ENCODE measurements around the gene ENPP5. TPM values are rescaled to one million over a fixed set of nuclear protein-coding genes. Genes with fewer than 3 reads are reported as not detected.
"Not testable (repeated sequence)": the region's sequence is repeated elsewhere in the genome, so short reads cannot be mapped to it uniquely, and the experiment has no call there.

ENPP5 gene
- total RNA-seq, 2 donors from 2014 or later = 0.16 to 0.52 TPM

DNA sequence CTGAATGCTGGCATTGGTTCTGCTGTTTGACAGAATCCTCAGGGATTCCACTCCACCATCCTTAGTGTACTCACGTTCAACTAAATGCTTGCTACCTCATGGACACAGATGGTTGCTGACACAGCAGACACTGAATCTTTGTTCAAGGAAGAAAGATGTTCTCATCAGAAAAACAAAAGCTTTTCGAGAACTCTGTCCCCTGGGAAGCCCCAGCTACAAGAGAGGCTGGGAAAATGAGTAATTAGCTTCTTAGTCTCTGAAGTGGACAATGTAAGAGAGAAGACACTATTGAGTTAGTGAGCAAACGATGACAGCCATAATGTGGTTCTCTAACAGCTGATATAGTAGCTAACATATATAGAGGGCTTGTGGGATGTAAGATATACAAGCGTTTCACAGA, 30.9 kb upstream of the ENPP5 start:
- no peaks in the 10 kb centered on the region for H3K9me3 ChIP-seq (ENCODE audit: control insufficient read depth, low read length, poor library complexity, severe bottlenecking)
- no peaks in the 10 kb centered on the region for H3K36me3 Mint-ChIP-seq (ENCODE audit: low read depth)
- H3K27ac Mint-ChIP-seq = no peak overlapping the region
- ATAC-seq (no peak), DNase-seq (no peak)
- no peak overlapping the region for H3K4me3 Mint-ChIP-seq
- no peaks in the 10 kb centered on the region for H3K4me1 Mint-ChIP-seq
- H3K27me3 Mint-ChIP-seq = peaks cover 33% of the 10 kb centered on the region

- DNase-seq (no peak), ATAC-seq (no peak)
- Mint-ChIP-seq H3K4me1 (no peaks in the 10 kb centered on the region), H3K36me3 (ENCODE audit: low read depth) (no peaks in the 10 kb centered on the region), H3K4me3 (no peak overlapping the region), H3K27me3 (peaks cover 30% of the 10 kb centered on the region), H3K27ac (no peak overlapping the region)
- H3K9me3 ChIP-seq (ENCODE audit: control insufficient read depth, low read length, poor library complexity, severe bottlenecking) = no peaks in the 10 kb centered on the region
Measured at GRCh38 chr6:46199387-46199786, 28.6 kb upstream of the ENPP5 start.

DNA sequence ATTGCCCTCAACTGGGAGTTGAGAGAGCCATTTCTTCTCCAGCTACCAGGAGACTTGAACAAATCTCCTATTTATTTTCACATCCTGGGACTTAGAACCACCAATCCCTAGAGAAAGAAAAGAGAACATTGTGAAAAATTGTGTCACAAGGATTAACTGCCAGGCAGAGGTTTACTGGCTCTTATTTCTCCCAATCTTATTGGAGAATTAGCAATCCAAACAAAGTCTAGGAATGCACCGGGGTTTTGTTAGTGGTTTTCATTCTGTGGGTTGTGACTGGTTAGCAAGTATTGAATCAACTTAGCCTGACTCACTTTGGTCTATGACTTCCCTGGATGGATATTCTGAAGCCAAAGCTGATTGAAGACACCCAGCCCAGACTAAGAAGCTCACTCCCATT, 21.2 kb upstream of the ENPP5 start:
- ATAC-seq (no peak), DNase-seq (no peak)
- H3K36me3 Mint-ChIP-seq (ENCODE audit: low read depth) = peaks cover 2% of the 10 kb centered on the region
- H3K27ac Mint-ChIP-seq = no peak overlapping the region
- no peaks in the 10 kb centered on the region for H3K4me1 Mint-ChIP-seq
- no peaks in the 10 kb centered on the region for H3K9me3 ChIP-seq (ENCODE audit: control insufficient read depth, low read length, poor library complexity, severe bottlenecking)
- peaks cover 14% of the 10 kb centered on the region for H3K27me3 Mint-ChIP-seq
- no peak overlapping the region for H3K4me3 Mint-ChIP-seq

- DNase-seq (no peak), ATAC-seq (no peak)
- H3K27me3 Mint-ChIP-seq = peaks cover 24% of the 10 kb centered on the region
- no peak overlapping the region for H3K27ac Mint-ChIP-seq
- H3K4me1 Mint-ChIP-seq = no peaks in the 10 kb centered on the region
- no peaks in the 10 kb centered on the region for H3K9me3 ChIP-seq (ENCODE audit: control insufficient read depth, low read length, poor library complexity, severe bottlenecking)
- H3K4me3 Mint-ChIP-seq = no peak overlapping the region
- H3K36me3 Mint-ChIP-seq (ENCODE audit: low read depth) = peaks cover 2% of the 10 kb centered on the region
Measured at GRCh38 chr6:46190889-46191288, 20.1 kb upstream of the ENPP5 start.

GRCh38 chr6:46189726-46190125, 18.9 kb upstream of the ENPP5 start:
- H3K27ac Mint-ChIP-seq = no peak overlapping the region
- no peak for ATAC-seq
- peaks cover 29% of the 10 kb centered on the region for H3K27me3 Mint-ChIP-seq
- no peak overlapping the region for H3K4me3 Mint-ChIP-seq
- H3K9me3 ChIP-seq (ENCODE audit: control insufficient read depth, low read length, poor library complexity, severe bottlenecking) = no peaks in the 10 kb centered on the region
- no peak for DNase-seq
- H3K36me3 Mint-ChIP-seq (ENCODE audit: low read depth) = peaks cover 2% of the 10 kb centered on the region
- no peaks in the 10 kb centered on the region for H3K4me1 Mint-ChIP-seq

- H3K27ac Mint-ChIP-seq = no peak overlapping the region
- no peaks in the 10 kb centered on the region for H3K9me3 ChIP-seq (ENCODE audit: control insufficient read depth, low read length, poor library complexity, severe bottlenecking)
- no peaks in the 10 kb centered on the region for H3K4me1 Mint-ChIP-seq
- DNase-seq (no peak), ATAC-seq (no peak)
- no peaks in the 10 kb centered on the region for H3K36me3 Mint-ChIP-seq (ENCODE audit: low read depth)
- H3K27me3 Mint-ChIP-seq = peaks cover 47% of the 10 kb centered on the region
- no peak overlapping the region for H3K4me3 Mint-ChIP-seq
Measured at GRCh38 chr6:46186583-46186982, 15.8 kb upstream of the ENPP5 start.

DNA sequence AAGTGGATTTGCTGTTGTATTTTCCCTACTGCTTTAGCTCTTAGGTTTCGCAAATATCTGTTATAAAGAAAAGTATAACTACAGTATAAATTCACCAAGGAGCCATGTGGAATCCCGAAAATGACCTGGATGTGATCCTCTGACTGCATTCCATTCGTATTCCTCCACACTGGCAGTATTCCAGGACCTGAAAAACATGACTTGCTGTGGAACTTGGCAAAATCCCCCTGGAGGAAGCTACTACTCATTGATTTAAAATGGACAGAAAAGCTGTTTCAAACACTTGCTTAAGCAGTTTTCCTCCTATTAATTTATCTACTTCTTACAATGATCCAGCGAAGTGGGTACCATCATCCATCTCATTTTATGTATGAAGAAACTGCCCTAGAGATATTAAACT, 13.3 kb upstream of the ENPP5 start:
- Mint-ChIP-seq H3K4me3 (no peak overlapping the region), H3K4me1 (no peaks in the 10 kb centered on the region), H3K36me3 (ENCODE audit: low read depth) (no peaks in the 10 kb centered on the region), H3K27ac (no peak overlapping the region), H3K27me3 (peaks cover 49% of the 10 kb centered on the region)
- DNase-seq (no peak), ATAC-seq (no peak)
- H3K9me3 ChIP-seq (ENCODE audit: control insufficient read depth, low read length, poor library complexity, severe bottlenecking) = no peaks in the 10 kb centered on the region

DNA sequence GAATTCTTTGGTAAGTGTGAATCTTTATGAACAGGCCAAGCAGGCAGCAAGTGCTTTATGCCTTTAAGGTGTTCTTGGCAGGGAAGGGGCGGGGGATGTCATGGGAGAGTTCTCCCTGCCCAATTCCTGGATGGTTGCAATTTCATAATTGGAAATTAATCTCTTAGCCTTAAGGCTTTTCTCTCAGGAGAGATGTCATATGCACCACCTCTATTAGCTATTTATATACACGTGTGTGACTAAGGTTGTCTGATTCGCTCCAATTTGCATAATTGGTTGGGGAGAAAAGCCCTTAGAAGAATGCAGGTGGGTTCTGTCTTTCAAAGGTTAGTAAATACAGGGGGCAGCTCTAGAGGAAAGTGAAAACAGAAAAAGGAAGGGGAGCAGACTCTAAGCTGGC, 5.2 kb upstream of the ENPP5 start:
- Mint-ChIP-seq H3K27me3 (peaks cover 20% of the 10 kb centered on the region), H3K4me3 (no peak overlapping the region), H3K36me3 (ENCODE audit: low read depth) (no peaks in the 10 kb centered on the region), H3K27ac (no peak overlapping the region), H3K4me1 (peaks cover 3% of the 10 kb centered on the region)
- ATAC-seq (no peak), DNase-seq (no peak)
- no peaks in the 10 kb centered on the region for H3K9me3 ChIP-seq (ENCODE audit: control insufficient read depth, low read length, poor library complexity, severe bottlenecking)

DNA sequence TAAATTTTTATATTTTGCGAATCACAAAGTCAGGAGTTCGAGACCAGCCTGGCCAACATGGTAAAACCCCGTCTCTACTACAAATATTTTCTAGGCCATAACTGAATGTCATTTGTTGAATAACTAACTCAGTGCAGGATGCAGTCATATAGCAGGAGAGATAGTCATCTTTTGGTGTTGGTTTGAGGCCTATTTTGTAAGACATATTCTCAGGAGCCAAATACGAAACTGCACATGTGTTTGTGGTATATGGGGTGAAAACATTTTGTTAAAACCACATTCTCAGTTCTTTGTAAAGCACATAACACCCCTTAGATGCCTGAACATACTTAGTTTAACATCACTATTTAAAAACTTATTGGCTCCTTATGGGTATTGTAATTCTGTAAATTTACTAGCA, 4.7 kb upstream of the ENPP5 start:
- ATAC-seq = peak; percentile 61
- H3K4me1 Mint-ChIP-seq = peaks cover 3% of the 10 kb centered on the region
- peak overlapping the region; percentile 95 for H3K27ac Mint-ChIP-seq
- no peaks in the 10 kb centered on the region for H3K9me3 ChIP-seq (ENCODE audit: control insufficient read depth, low read length, poor library complexity, severe bottlenecking)
- DNase-seq = no peak
- H3K27me3 Mint-ChIP-seq = peaks cover 23% of the 10 kb centered on the region
- no peaks in the 10 kb centered on the region for H3K36me3 Mint-ChIP-seq (ENCODE audit: low read depth)
- no peak overlapping the region for H3K4me3 Mint-ChIP-seq

DNA sequence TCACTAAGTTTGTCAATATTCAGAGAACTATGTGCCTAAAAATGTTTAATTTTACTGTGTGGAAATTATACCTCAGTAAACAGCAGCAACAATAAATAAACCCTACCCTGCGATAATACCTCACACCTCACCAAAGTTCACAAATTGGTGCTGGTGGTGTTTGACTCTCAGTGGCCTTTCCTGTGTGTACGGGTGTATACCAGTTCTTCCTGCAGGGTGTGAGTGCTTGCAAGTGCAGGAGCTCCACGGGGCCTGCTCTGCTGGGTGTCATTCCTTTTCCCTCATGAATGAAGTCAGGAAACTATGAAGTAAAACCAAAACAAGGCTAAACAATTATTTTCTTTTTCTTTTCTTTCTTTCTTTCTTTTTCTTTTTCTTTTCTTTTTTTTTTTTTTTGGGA, 4.1 kb upstream of the ENPP5 start:
- H3K27ac Mint-ChIP-seq = peak overlapping the region; percentile 95
- no peak overlapping the region for H3K4me3 Mint-ChIP-seq
- H3K9me3 ChIP-seq (ENCODE audit: control insufficient read depth, low read length, poor library complexity, severe bottlenecking) = no peaks in the 10 kb centered on the region
- H3K27me3 Mint-ChIP-seq = peaks cover 27% of the 10 kb centered on the region
- peaks cover 5% of the 10 kb centered on the region for H3K4me1 Mint-ChIP-seq
- ATAC-seq = no peak
- H3K36me3 Mint-ChIP-seq (ENCODE audit: low read depth) = peaks cover 2% of the 10 kb centered on the region
- no peak for DNase-seq

DNA sequence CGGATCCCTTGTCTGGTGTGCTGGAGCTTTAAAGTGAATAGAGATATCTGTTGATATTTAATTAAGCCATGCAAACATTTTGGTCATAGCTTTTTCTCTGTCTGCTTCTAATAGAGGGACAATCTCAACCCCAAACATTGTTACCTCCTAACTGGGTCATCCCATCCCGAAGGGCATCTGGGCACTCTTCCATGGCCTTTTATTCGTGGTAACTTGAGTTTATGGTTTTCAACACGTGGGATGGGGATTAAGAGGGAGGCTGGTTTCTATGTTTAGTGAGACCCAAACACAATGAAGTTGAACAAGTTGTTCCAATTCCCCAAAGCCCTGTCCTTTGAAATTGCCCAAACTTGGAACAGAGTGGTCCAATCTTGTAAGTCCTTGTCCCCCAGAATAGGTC, 1.4 kb upstream of the ENPP5 start:
- H3K27ac Mint-ChIP-seq = no peak overlapping the region
- peaks cover 6% of the 10 kb centered on the region for H3K4me1 Mint-ChIP-seq
- peaks cover 34% of the 10 kb centered on the region for H3K27me3 Mint-ChIP-seq
- no peak overlapping the region for H3K4me3 Mint-ChIP-seq
- DNase-seq = no peak
- peaks cover 2% of the 10 kb centered on the region for H3K36me3 Mint-ChIP-seq (ENCODE audit: low read depth)
- H3K9me3 ChIP-seq (ENCODE audit: control insufficient read depth, low read length, poor library complexity, severe bottlenecking) = no peaks in the 10 kb centered on the region
- no peak for ATAC-seq

DNA sequence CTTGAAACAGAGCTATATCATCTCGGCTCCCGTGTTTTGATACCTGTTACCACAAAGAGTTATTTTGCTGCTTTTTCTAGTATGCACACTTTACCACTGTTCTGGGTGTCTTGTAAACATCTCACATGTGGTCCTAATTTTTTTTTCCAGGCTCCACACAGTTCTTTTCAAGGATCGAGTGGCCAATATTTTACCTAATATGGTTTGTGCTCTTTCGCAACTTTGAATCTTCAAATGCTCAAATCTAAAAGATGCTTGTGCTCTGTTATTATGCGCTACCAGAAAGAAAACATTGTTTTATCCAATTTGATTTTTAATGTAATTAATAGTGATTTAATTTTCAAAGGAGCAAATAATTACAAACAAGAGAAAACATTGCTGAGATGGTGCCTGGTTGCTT, 10.7 kb downstream of the ENPP5 start:
- DNase-seq (no peak), ATAC-seq (no peak)
- Mint-ChIP-seq H3K36me3 (ENCODE audit: low read depth) (peaks cover 2% of the 10 kb centered on the region), H3K4me3 (no peak overlapping the region), H3K4me1 (no peaks in the 10 kb centered on the region), H3K27me3 (peaks cover 30% of the 10 kb centered on the region), H3K27ac (no peak overlapping the region)
- H3K9me3 ChIP-seq (ENCODE audit: control insufficient read depth, low read length, poor library complexity, severe bottlenecking) = no peaks in the 10 kb centered on the region

DNA sequence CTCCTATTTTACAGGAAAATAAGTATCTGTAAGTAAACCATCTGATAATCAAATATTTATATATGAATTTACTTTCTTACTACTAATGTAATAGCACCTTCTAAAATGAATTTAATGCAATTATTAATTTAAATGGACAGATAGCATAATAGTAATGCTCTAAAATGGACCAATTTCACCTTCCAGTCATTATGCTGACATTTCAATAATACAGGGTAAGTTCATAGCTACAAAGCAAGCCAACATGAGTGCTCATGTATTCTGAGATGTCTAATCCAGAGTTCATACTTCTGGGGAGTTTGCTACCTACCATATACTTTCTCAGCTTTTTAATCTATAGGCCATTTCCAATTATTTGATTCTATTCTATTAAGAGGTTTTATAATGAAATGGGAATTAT, 11.6 kb downstream of the ENPP5 start:
- H3K27me3 Mint-ChIP-seq = peaks cover 29% of the 10 kb centered on the region
- H3K36me3 Mint-ChIP-seq (ENCODE audit: low read depth) = peaks cover 2% of the 10 kb centered on the region
- H3K4me3 Mint-ChIP-seq = no peak overlapping the region
- H3K4me1 Mint-ChIP-seq = no peaks in the 10 kb centered on the region
- ATAC-seq (no peak), DNase-seq (no peak)
- H3K27ac Mint-ChIP-seq = no peak overlapping the region
- no peaks in the 10 kb centered on the region for H3K9me3 ChIP-seq (ENCODE audit: control insufficient read depth, low read length, poor library complexity, severe bottlenecking)

- Mint-ChIP-seq H3K4me3 (no peak overlapping the region), H3K4me1 (no peaks in the 10 kb centered on the region), H3K27me3 (peaks cover 23% of the 10 kb centered on the region), H3K36me3 (ENCODE audit: low read depth) (peaks cover 2% of the 10 kb centered on the region), H3K27ac (no peak overlapping the region)
- no peak for DNase-seq
- H3K9me3 ChIP-seq (ENCODE audit: control insufficient read depth, low read length, poor library complexity, severe bottlenecking) = no peaks in the 10 kb centered on the region
- ATAC-seq = no peak
Measured at GRCh38 chr6:46156701-46157100, 14.1 kb downstream of the ENPP5 start.

DNA sequence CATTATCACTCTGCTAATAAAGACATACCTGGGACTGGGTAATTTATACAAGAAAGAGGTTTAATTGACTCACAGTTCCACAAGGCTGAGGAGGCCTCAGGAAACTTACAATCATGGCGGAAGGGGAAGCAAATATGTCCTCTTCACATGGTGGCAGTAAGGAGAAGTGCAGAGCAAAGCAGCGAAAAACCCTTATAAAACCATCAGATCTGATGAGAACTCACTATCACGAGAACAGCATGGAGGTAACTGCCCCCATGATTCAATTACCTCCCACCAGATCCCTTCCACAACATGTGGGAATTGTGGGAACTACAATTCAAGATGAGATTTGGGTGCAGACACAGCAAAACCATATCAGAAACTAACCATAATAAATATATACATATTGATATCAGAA, 21.7 kb downstream of the ENPP5 start:
- H3K4me3 Mint-ChIP-seq; H3K27me3 Mint-ChIP-seq; H3K9me3 ChIP-seq (ENCODE audit: control insufficient read depth, low read length, poor library complexity, severe bottlenecking); H3K4me1 Mint-ChIP-seq; H3K27ac Mint-ChIP-seq; DNase-seq; H3K36me3 Mint-ChIP-seq (ENCODE audit: low read depth); ATAC-seq: not testable (repeated sequence)

Data from T-helper 17 cell (primary cell).